ENCODE data around the gene SLC22A7.

- no peak for TF ChIP-seq POLR2A (IDR thresholded peaks at IDR 0.05; ENCODE audit: low read depth, low read length)
- TF ChIP-seq SPI1 (IDR thresholded peaks at IDR 0.05; ENCODE audit: low read depth, low read length): no peak
- TF ChIP-seq POLR2AphosphoS5 (IDR thresholded peaks at IDR 0.05; ENCODE audit: low read depth, low read length): no peak
- no peak for TF ChIP-seq TAF1 (IDR thresholded peaks at IDR 0.05; ENCODE audit: low read depth, low read length)
- TF ChIP-seq PAX5 (IDR thresholded peaks at IDR 0.05; ENCODE audit: insufficient read depth, low read length, severe bottlenecking): no peak
- TF ChIP-seq POU2F2 (IDR thresholded peaks at IDR 0.05; ENCODE audit: low read depth, low read length): no peak
Observed at GRCh38 chr6:43303751-43304331, 5.8 kb downstream of the SLC22A7 start.
